PC-3 (cell line): ENCODE data around the gene SMARCD3. TPM values are rescaled to one million over a fixed set of nuclear protein-coding genes. Genes with fewer than 3 reads are reported as not detected.

ENCODE experiments used
- ATAC-seq: fragments of 200-7000 bp; cut with Tn5 transposase; 2 replicates; pipeline ENCODE4 v1.9.1; 2020; ENCODE audit warnings: mild to moderate bottlenecking, moderate library complexity
- BruUV-seq: library from RNA; stranded (reverse); fragments of 400-500 nt; replicated peaks from 2 replicates; lab custom pipeline; 2021; lab: Mats Ljungman, UMichigan
- CTCF ChIA-PET: fragments of 300-600 bp; sonication (Branson Sonifier 250); formaldehyde crosslinking; loops from one replicate; lab custom pipeline; 2022; ENCODE audit warnings: antibody characterized with exemption; lab: Charles Lee
- POLR2A ChIA-PET: fragments of 300-600 bp; sonication (Branson Sonifier 250); formaldehyde crosslinking; loops from one replicate; lab custom pipeline; 2022; ENCODE audit warnings: antibody characterized with exemption; ENCODE audit not compliant: unreplicated experiment; lab: Charles Lee
- DNase-seq: peaks from one replicate; pipeline ENCODE4 v3.0.0-alpha.2; 2015
- H2AFZ ChIP-seq: fragments of 300-600 bp; sonication (generic); 2 replicates; pipeline ENCODE4 v1.6.0; 2016; ENCODE audit warnings: antibody characterized with exemption, low read length
- H3F3A ChIP-seq: fragments of 300-600 bp; sonication (generic); one replicate; pipeline ENCODE4 v1.6.0; 2017; ENCODE audit warnings: antibody characterized with exemption, low read length, control low read depth, mild to moderate bottlenecking; ENCODE audit not compliant: unreplicated experiment
- H3K27ac ChIP-seq: fragments of 300-600 bp; sonication (generic); 2 replicates; pipeline ENCODE4 v1.5.1; 2016; ENCODE audit warnings: mild to moderate bottlenecking, low read length
- H3K27me3 ChIP-seq: fragments of 300-600 bp; sonication (generic); 2 replicates; pipeline ENCODE4 v1.6.1; 2016; ENCODE audit warnings: low read length, mixed read lengths
- H3K36me3 ChIP-seq: fragments of 300-600 bp; sonication (generic); 2 replicates; pipeline ENCODE4 v1.6.1; 2016; ENCODE audit warnings: low read depth, mixed run types, low read length, mixed read lengths
- H3K4me1 ChIP-seq: fragments of 300-600 bp; sonication (generic); 2 replicates; pipeline ENCODE4 v1.5.1; 2016; ENCODE audit warnings: low read length; ENCODE audit not compliant: insufficient read depth
- H3K4me2 ChIP-seq: fragments of 300-600 bp; sonication (generic); 2 replicates; pipeline ENCODE4 v1.6.0; 2016; ENCODE audit warnings: low read length
- H3K4me3 ChIP-seq: fragments of 300-600 bp; sonication (generic); 2 replicates; pipeline ENCODE4 v1.5.1; 2016; ENCODE audit warnings: mild to moderate bottlenecking, low read length, mixed read lengths
- H3K79me2 ChIP-seq: fragments of 300-600 bp; sonication (generic); 2 replicates; pipeline ENCODE4 v1.6.1; 2017; ENCODE audit warnings: low read length, mixed read lengths
- H3K9ac ChIP-seq: fragments of 300-600 bp; sonication (generic); 2 replicates; pipeline ENCODE4 v1.6.0; 2016; ENCODE audit warnings: mild to moderate bottlenecking, low read length
- H3K9me2 ChIP-seq: fragments of 300-600 bp; sonication (generic); replicated peaks from 2 replicates; pipeline ENCODE4 v1.6.1; 2016; ENCODE audit warnings: mixed run types, low read length, mixed read lengths
- H3K9me3 ChIP-seq: fragments of 300-600 bp; sonication (generic); 2 replicates; pipeline ENCODE4 v1.6.1; 2016; ENCODE audit warnings: low read length, mixed read lengths
- H4K20me1 ChIP-seq: fragments of 300-600 bp; sonication (generic); 2 replicates; pipeline ENCODE4 v1.6.1; 2016; ENCODE audit warnings: low read length, mixed read lengths
- EZH2 ChIP-seq: fragments of 300-600 bp; sonication (generic); IDR thresholded peaks from one replicate; pipeline ENCODE4 v1.6.1; 2017; ENCODE audit warnings: antibody characterized with exemption, mild to moderate bottlenecking, low read length; ENCODE audit not compliant: unreplicated experiment
- EZH2phosphoT487 ChIP-seq: fragments of 300-600 bp; sonication (generic); IDR thresholded peaks from 2 replicates; pipeline ENCODE4 v1.6.1; 2018; ENCODE audit warnings: mild to moderate bottlenecking, antibody characterized with exemption, low read length, borderline replicate concordance
- intact Hi-C: fragments of 100-400 bp; cut with micrococcal nuclease; formaldehyde crosslinking; loops from 2 replicates; pipeline ENCODE4 v1.9.0; 2023
- total RNA-seq: library from RNA; depleted of rRNA; stranded (reverse); fragments of >200 nt; gene quantifications from 2 replicates; pipeline ENCODE4 v1.2.3, GENCODE V29; 2014
- TF ChIP-seq, protein P1 (sequence below): fragments of 300-600 bp; sonication (generic); conservative IDR thresholded peaks from 2 replicates; pipeline ENCODE4 v1.5.1; 2017; ENCODE audit warnings: antibody characterized with exemption, low read depth, mild to moderate bottlenecking, low read length

SMARCD3 gene
- total RNA-seq, 1 experiment from 2014 or later = 9.1 TPM

DNA sequence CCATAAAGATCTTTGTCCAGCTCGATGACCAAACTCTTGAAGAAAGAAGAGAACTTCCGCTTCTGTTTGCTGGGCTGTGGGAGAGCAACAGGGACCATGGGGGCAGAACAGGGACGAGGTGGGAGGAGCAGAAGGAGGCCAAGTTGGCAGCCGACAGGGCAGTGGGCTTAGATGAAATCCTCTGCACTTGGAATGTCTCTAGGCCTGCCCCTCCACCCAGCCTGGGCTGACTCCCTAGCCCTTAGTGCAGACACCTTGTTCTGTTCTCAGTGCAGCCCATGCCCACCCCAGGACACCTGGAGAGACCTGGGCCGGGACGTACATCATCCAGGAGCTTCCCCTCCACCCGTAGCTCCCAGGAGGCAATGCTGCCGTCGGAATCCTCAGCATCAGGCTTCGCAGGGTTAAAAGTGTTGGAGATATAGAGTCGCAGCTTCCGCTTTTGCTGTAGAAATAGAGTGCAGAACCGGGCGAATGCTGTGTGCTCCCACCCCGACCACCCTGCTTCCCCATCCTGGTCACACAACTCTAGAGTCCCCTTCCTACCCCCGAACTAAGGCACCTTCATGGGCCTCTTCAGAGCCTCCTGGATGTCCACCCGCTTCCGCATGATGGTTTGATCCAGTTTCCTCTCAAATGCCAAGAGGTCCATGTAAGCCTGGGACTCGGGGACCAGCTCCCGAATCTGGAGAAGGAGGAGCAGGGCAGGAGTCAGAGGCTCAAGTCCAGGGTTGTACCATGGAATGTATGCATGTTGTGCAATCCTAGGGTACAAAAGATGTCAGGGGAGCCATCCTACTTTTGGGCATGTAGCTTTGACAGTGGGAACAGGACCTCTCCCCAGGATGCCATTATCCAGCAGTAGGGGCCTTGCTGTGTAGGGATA lies 6.1 kb downstream of the SMARCD3 start:
- H3F3A ChIP-seq = no peaks in the 10 kb centered on the region
- BruUV-seq = TSS peak; percentile 8
- H3K27ac ChIP-seq = no peak overlapping the region
- ATAC-seq (no peak; the same call in 1 of the 2 replicates), DNase-seq (no peak)
- H3K4me2 ChIP-seq = no peak overlapping the region
- no peaks in the 10 kb centered on the region for H3K27me3 ChIP-seq
- POLR2A ChIA-PET = no interaction called here
- CTCF ChIA-PET = interaction anchor here (0.6 kb wide), 1 partner anchor 15 kb away, joined by 3 read pairs; the partner anchor contains the start of gene ABCF2
- no peak for TF ChIP-seq EZH2phosphoT487
- no peak for TF ChIP-seq EZH2
- TF ChIP-seq, protein P1, sequence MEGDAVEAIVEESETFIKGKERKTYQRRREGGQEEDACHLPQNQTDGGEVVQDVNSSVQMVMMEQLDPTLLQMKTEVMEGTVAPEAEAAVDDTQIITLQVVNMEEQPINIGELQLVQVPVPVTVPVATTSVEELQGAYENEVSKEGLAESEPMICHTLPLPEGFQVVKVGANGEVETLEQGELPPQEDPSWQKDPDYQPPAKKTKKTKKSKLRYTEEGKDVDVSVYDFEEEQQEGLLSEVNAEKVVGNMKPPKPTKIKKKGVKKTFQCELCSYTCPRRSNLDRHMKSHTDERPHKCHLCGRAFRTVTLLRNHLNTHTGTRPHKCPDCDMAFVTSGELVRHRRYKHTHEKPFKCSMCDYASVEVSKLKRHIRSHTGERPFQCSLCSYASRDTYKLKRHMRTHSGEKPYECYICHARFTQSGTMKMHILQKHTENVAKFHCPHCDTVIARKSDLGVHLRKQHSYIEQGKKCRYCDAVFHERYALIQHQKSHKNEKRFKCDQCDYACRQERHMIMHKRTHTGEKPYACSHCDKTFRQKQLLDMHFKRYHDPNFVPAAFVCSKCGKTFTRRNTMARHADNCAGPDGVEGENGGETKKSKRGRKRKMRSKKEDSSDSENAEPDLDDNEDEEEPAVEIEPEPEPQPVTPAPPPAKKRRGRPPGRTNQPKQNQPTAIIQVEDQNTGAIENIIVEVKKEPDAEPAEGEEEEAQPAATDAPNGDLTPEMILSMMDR = no peak
- no peak overlapping the region for H2AFZ ChIP-seq
- intact Hi-C loops = no loop called here
- peaks cover 2% of the 10 kb centered on the region; the same call in 1 of the 2 replicates for H3K36me3 ChIP-seq
- no peaks in the 10 kb centered on the region for H3K9me2 ChIP-seq
- no peaks in the 10 kb centered on the region for H3K79me2 ChIP-seq
- H3K4me3 ChIP-seq = no peak overlapping the region
- no peaks in the 10 kb centered on the region for H4K20me1 ChIP-seq
- no peaks in the 10 kb centered on the region for H3K4me1 ChIP-seq
- no peak overlapping the region for H3K9ac ChIP-seq
- H3K9me3 ChIP-seq = no peaks in the 10 kb centered on the region

DNA sequence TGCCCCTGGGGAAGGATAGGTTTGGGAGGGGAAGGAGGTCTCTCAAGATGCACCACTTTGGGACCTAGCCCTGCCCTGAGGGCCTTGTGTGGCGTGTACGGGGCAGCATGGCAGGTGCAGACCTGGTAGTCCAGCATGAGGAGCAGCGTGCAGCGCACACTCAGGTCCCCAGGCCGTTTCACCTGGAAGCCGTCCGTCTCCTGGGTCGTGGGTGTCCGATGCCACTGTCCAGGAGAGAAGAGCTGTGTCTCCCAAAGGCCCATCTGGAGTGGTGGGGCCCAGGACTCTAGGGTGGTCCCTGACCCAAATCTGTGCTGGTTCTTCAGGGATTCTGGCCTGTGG lies 6.8 kb downstream of the SMARCD3 start:
- Histone ChIP-seq H3K4me1 (no peaks in the 10 kb centered on the region), H3K79me2 (peaks cover 3% of the 10 kb centered on the region; the same call in 1 of the 2 replicates), H3F3A (no peaks in the 10 kb centered on the region), H3K4me3 (no peak overlapping the region), H2AFZ (no peak overlapping the region), H3K9me3 (no peaks in the 10 kb centered on the region), H3K27me3 (no peaks in the 10 kb centered on the region), H3K4me2 (no peak overlapping the region), H3K9ac (no peak overlapping the region), H3K36me3 (peaks cover 5% of the 10 kb centered on the region), H3K27ac (no peak overlapping the region), H4K20me1 (no peaks in the 10 kb centered on the region), H3K9me2 (no peaks in the 10 kb centered on the region)
- BruUV-seq = no TSS peak
- no peak for DNase-seq
- TF ChIP-seq EZH2 = no peak
- TF ChIP-seq, protein P1 = no peak
- no peak for TF ChIP-seq EZH2phosphoT487
- ChIA-PET CTCF (no interaction called here), POLR2A (no interaction called here)
- intact Hi-C loops = no loop called here
- ATAC-seq = no peak
